Stimulated activated CD8-positive, alpha-beta memory T cell treated with anti-CD3 and anti-CD28 coated beads, Interleukin-4, amount 100 ng/mL, for 1 hour (primary cell): ENCODE measurements around the gene KLHL40.
"Not testable (repeated sequence)": the region's sequence is repeated elsewhere in the genome, so short reads cannot be mapped to it uniquely, and the experiment has no call there.

ENCODE experiments used
- DNase-seq, 2 donors: peaks; one replicate each; pipeline ENCODE4 v3.0.0-alpha.2; 2020; ENCODE audit warnings: low read depth in 2 of 2, low spot score in 1 of 2

Gene KLHL40

DNA sequence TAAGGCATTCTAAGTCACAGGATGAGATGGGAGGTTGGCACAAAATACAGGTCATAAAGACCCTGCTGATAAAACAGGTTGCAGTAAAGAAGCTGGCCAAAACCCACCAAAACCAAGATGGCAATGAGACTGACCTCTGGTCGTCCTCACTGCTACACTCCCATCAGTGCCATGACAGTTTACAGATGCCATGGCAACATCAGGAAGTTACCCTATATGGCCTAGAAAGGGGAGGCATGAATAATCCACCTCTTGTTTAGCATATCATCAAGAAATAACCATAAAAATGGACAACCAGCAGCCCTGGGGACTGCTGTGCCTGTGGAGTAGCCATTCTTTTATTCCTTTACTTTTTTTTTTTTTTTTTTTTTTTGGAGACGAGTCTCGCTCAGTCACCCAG is 37.1 kb downstream of the KLHL40 start:
- not testable (repeated sequence) for DNase-seq

DNA sequence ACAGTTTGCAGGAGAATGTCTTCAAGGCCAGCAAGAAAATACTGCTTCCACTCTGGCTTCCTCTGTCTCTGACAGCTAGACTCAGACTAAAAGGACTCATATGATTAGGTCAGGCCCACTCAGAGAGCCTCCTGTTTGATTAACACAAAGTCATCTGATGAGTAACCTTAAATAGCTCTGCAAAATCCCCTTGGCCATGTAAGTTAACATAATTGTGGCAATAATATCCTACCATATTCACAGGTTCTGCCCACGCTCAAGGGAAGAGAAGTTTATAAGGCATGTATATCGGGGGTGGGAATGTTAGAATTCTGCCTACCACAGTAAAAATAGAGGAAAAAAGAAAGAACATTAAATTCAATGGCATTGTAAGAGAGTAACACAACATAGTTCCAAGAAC is 37.9 kb downstream of the KLHL40 start:
- DNase-seq: no peak

DNA sequence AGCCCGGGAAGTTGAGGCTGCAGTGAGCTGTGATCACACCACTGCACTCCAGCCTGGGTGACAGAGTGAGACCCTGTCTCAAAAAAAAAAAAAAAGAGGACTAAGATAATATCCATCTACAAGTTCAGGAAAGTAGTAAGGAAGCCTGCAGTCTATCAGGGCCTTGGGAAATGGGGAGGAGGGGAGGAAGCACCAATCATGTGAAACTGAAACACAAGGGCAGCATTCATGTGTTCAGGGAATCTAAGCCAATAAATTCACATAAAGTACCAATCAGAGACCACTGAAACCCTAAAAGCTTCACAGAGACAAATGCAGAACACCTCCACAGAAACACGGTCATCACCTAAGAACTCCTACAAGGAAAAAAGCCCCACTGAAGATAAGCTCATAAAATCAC is 40.1 kb downstream of the KLHL40 start:
- no peak for DNase-seq

DNA sequence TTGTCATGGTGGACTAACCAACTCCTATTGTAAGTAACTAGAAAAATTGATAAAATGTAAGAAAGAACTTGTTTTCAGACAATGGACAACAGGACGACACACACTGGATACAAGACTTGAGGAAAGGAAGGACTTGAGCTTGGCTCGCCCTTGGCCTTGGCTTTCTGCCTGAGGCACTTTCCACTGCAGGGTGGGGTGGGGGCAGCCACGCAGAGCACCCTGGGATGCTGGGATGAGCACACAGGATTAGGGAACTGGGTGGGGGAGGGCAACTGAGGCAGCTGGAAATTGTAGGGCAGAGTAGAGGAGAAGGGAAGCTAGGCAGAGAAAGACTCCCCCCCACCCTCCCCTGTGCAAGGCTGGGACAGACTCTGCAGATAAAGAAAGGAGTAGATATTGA is 42.7 kb downstream of the KLHL40 start:
- DNase-seq: no peak

DNA sequence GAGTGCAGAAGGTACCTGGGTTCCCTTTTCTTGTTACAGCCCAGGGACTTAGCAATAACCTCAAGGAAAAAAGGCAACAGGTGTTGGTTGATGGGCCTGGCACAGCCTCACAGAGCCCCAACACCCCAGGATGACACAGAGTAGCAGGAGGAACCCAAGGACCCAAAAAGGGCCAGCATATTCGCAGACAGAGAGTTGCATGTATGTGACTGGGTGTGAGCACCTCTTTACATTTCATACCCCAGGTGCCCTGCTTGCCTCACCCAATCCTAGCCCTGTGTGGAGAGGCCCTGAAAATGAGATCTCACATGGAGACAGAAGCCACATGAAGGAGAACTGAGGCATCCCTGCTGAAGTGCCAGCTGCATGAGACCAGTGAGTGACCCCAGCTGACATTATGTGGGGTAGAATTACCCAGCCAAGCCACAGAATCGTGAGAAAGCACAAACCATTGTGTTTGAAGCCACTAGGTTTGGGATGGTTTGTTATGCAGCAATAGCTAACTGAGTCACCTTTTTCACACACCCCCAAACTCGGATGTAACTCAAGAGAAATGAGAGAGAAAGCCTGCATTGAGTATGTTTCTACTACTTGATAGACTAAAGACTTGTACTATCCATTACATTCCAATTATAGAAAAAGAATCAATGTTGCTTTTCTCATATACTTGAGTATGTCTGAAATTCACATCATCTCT is 43.5 kb downstream of the KLHL40 start:
- DNase-seq: no peak

DNA sequence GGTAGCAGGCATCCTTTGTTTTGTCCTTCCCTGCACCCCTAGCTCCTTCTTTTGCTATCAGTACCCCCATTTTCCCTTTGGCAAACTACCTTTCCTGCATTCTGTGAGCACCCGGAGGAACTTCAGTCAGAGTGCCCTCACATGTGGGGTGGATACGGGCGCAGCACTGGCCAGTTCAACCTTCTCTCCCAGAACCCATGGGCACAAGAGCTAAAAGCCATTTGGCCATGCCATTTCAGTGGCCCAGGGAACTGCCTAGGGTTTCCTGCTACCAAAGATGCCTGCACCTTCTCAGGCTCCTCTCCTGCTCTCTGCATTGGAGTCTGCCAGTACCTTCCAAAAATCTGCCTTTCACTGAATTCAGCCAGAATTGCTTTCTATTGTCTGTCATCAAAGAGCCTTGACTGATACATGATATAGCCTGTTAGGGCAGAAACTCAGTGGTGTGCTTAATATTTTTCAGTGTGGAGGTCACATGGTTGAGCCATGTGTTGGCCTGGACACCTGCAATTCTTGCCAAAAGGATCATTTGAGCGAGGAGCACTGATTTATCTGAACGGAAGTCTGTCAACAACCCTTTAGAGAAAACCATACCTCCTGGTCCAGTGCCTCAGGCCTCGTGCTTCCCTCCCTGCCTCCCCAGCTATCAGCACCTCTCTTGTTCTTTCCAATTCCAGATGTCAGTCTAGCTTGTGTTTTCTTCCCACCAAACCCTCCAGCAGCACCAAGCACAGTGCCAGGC is 44.2 kb downstream of the KLHL40 start:
- no peak for DNase-seq

DNA sequence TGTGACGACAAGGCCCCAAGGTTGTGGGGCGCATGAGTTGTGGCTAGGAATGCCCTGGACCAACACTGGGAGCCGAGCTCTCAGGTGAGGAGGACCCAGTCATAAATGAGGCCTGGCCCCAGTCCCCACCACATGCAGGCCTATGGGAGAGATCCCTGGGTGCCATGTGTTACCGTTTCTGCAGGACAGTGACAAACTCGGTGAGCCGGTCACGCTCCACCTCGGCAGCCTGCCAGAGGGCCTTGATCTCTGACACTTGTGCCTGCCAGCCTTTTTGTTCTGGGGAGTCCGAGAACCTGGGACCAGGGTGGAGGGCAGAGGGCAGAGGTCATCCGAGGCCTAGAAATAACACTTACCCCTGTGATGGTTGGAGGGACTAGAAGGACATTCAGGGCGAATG is 45.0 kb downstream of the KLHL40 start:
- DNase-seq: no peak

DNA sequence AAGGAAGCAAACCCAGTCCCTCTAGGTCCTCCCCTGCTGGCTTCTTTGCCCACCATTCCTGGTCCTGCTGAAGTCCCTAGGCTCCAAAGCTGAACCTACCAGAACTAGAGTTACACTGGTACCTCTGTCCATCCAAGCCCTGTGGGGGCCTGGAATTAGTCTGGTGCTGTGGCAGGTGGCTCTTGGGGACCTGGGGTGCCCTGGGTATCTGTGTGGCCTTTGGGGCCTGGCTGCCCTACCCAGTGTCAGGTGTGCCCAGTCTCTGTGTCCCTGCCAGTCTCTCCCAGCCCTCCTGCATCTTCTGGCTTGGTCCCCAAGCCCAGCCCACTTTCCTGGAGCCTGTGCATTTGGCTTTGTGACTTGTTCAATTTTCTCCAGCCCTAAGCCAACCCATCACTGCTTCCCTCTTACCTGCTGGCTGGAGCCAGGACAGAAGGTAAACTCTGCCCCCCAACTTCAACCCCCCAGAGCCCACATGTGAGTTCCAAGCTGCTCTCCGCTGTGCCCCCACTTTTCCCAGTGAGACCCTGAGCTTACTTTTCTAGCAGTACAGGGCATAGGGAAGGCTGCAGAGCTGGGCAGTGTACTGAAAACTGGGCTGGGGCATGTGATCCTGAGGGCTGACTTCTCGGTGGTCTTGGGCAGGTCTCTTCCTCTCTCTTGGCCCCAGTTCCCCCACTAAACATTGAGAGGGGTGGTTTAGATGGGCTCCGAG is 45.5 kb downstream of the KLHL40 start:
- no peak for DNase-seq

DNA sequence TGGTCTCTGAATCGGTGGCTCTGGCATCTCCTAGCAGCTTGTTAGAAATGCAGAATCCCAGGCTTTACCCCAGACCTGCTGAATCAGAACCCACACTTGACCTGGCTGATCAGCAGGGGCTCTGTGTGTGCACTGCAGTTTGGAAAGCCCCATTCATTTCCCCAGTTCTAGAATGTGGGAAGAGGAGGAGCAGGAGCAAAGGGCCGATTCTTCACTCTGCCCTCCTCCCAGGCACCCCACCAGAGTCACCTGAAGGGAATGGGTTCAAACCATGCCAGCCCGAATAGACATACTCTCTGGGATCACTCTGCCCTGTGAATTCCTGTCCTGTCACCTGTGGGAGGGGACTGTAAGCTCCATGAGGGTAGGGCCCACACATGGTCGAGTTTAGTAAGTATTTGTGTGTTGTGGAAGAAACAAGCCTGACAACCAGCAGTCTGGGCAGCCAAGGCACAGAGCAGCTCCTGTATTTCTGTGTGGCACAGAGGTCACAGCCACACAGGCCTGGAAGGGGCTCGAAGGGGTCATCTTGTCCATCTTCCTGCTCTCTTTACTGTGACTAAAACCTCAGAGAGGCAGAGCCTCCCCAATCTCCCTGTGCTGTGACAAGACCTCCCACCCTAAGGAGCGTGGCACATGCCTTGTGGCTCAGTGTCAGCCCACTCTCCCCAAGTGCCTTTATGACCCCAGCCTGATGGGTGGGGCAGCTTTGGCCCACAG is 46.3 kb downstream of the KLHL40 start:
- DNase-seq: no peak

DNA sequence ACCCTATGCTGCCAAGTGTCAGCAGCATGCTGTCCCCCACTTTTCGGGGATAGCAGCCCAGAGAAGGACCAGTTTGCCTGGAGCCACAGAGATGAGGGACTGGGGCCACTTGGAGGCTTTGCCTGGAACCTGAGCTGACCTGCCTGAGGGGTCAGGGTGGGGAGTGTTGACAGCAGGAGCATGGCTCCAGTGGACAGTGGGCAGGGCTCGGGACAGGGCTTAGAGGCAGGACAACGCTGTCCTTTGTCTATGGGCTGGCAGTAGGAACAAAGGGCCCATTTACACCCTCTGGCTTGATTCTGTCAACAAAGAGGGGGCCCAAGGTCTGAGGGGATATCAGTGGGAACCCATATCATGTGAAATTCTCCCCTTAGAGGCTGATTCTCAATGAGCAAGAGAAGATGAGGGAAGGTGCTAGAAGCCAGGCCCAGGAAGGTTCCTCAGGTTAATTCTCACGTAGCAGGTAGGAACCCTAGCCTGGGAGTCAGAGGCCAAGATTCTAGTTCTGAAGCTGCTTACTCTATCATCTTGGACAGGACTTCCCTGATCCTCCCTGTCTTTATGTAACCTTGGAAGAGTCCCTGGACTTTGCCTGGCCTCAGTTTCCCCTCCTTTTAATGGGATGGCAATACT is 47.0 kb downstream of the KLHL40 start:
- DNase-seq: no peak

DNA sequence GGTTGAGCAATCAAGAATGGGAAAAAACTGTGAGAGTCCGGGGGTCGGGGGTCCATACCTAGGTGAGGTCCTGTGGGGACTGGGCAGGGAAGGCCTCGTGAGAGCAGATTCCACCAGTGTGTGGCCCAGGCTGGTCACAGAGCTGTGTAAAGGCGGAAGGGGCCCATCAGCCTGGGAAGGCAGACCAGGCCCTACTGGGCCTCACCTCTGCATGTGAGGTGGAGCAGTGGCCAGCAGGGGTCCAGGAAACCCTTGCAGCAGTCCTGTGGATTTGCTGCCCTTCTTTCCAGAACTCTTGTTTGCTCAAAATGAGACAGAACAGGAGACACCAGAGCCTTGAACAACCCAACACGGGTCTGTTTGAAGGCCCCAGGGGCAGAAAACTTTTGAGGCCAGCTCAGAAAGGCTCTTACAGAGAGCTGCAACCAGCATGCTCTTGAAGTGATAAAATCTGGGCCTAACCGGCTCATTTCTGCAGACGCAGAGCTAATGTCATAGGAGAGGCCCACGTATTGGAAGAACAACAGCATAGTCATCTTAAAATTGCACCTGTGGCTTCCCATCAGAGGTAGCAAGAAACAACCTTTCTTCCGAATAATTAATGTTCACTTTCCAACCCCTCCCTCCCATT is 47.6 kb downstream of the KLHL40 start:
- no peak for DNase-seq

DNA sequence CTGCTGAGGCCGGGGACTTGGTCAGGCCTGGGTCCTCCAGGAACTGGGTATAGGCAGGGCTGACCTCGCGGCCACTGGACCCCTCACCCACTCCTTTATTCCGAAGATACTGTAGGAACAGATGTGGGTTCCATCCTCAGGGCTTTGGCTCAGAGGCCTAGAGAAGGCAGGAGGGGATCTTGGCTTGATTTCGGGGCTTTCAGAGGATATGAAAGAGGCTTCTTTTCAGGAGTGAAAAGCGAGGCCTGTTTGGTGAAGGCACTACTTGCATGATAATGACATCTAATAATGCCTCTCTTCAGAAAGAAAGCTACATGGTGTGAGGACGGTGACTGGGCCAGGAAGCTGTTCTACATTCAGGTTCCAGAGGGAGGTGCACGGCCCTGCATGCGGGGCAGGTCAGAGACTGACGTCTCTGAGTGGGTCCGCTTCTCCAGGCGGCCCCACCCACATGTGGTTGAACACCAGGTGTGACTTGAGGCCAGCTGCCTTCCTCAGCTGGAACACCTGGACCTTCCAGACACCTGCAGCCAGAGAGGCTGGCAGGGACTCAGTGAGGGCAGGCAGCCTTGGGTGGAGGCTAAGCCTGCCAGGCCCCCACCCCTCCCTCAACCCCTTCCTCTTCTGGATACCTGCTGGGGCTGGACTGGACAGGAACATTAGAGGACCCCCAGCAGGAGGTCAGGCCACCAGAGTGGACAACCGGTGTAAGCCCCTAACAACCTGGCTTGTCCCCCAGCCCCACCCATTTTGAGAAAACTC is 48.3 kb downstream of the KLHL40 start:
- no peak for DNase-seq

DNA sequence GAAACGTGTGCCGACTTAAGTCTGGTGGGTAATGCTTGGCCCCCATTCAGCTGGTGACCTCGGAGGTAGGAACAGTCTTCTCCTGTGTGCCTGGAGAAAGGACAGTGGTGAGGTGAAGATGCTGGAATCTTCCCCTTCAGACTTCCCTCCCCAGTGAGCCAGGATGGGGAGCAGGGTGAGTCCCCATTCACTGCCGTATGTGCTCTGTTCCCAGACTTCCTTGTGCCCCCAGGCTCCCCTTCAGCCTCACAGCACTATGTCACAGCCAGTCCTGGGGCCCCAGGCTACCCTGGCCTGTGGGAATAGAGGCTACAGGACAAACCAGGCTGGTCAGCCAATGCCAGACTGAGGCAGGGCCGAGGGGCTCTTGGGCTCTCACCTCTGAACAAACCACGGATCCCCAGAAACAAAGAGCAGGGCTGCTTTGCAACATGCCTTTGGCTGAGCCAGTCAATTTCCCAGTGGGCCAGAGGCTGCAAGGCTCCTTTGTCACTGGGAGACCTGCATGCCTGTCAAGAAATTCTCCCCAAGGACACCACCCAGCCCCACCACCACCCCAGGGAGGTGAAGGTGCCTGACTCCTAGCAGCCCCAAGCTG is 49.0 kb downstream of the KLHL40 start:
- DNase-seq: no peak

DNA sequence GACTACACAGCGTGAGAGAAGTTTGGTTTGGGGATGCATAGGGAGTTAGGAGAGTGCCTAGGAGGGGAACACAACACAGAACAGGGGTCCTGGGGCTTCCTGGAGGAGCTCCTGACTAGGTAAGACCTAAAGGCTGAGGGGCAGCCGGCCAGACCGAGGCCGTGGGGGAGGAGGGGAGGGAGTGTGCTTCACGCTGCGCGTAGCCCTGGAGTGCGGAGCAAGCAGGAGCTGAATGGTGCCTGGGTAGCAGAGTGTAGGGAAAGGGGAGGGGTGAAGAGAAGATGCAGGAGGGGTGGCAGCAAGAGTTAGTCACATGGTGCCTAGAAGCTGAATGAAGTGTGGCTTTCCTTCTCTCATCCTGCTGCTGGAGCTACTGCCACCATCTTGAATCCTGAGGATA is 49.7 kb downstream of the KLHL40 start:
- DNase-seq: no peak

DNA sequence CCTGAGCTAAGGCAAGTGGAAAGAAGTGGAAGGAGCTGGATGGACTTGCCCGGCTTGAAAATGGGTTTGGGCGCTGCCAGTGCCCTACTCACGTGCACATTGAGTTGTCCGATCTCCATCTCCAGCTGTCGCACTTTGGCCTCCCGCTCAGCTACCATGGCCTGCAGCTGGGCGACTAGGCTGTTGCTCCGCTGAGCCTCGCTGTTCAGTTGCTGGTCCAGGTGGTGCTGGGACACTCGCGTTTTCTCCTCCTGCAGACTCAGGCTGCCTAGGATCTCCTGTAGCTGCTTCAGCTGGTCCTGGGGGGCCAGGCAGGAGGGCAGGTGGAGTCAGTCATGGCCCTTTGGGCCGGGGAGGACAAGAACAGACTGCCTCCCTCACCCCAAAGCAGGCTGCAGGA is 50.3 kb downstream of the KLHL40 start:
- DNase-seq: no peak

DNA sequence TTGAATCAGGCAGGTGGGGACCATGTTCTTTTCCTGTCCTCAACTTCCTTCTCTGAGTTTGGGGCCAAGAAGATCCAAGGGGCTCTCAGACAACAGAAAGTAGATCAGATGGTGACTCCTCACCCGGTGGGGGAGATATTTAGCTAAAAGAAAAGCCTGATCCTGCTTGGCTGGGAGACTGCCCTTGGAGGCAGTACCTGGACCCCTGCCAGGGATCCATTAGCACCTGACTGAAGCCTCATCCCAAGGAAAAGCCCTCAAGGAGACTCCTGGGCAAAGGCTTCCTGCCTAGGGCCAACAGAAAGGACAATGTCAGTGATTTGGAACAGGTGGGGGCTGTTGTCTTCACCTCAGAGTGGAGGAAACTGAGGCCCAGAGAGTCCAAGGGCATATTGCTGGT is 50.7 kb downstream of the KLHL40 start:
- DNase-seq: no peak

DNA sequence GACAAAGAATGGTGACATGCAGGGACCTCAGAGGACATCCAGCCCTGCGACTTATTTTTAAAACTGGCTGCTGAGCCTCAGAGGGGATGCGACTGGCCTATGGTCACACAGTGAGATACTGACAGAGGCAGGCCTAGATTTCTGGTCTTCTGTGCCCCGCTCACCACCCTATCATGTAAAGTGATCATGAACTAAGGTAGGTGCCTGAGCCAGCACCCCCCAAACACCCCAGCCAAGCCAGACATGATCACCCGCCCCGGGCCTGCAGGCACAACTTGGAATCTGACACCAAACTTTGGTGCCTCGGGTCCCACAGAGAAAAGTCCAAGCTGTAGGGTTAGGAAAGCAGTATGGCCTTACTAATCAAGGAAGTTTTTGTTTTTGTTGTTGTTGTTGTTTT is 51.2 kb downstream of the KLHL40 start:
- DNase-seq: no peak

DNA sequence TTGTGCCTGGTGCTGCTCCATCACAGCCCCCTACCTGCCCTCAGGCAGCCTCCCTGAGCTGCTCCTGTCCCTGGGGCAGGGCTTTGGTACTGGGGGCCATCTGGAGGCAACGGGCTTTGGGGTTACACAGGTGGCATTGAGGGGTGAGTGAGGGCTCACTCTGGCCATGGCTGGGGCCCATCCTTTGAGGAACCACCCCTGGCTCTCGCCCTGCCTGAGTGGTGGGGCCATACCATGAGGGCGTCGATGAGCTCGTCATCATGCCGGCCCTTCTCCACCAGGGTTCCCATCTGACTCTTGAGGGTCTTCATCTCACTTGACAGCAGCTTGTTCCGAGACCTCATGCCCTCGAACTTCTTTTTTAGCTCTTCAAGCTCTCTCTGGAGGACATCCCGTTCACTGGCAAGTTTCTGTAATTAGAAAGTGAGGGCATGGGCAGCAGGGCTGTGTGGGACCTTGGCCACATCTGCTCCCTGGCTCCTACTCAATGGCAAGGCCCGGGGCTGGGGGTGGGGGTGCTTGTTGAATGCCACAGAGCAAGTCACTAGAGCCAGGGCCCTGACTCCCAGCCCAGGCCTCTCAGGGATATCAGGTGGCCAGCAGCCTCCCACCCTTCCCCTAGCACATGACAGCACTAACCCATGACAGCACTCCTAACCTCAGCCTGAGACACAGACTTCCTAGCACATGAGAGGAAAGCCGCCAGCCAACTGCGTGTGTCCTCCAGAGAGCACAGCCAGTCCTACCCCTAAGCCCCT is 54.2 kb downstream of the KLHL40 start:
- no peak for DNase-seq

DNA sequence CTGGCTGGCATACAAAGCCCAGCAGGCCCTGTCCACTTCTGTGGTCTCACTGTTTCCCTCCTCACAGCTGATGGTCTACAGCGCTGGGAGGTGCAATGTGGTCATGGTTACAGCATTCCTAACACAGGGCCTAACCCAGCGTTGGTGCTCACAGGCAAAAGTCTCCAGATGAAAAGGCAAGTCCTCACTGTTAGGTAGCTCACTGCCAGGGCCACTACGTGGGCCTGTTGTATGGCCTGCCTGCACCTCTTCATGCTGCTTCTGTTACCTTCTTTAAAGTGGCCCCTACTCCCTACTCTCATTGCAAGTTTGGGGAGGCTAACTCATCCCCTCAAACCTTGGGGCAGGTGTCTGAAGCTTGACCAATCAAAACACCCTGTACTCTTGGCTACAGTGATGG is 56.5 kb downstream of the KLHL40 start:
- DNase-seq: no peak
